GM12875 (cell line): Measurements from ENCODE around the gene XXYLT1.

Source experiments
- H3K4me3 ChIP-seq: one replicate; pipeline ENCODE4 v1.5.1; 2011; ENCODE audit warnings: low read depth, low read length, control low read depth
- TF ChIP-seq, protein P1 (sequence below): IDR thresholded peaks from 2 replicates; pipeline ENCODE4 v1.5.1; 2011; ENCODE audit warnings: low read depth, mild to moderate bottlenecking, control low read depth, inconsistent platforms, low read length, moderate library complexity, borderline replicate concordance; ENCODE audit not compliant: insufficient read depth

The XXYLT1 gene

DNA sequence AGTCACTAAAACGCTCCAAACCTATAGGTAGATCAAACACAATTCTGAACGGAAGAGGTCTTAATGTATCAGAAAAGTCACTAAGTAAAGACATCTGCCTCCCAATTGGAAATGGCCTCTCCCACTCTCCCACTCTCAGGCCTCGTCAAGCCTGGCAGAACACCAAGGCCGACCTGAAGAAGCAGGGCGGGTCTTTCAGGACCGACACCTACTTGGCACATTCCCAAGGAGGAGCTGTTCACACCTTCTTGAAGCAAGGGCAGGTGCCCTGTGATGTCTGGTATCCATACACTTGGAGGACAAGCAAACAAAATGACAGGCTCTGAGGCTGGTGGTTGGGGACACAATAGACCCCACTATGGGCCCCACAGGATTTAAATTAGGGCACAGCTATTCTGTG, 30.0 kb downstream of the XXYLT1 start:
- TF ChIP-seq, protein P1, sequence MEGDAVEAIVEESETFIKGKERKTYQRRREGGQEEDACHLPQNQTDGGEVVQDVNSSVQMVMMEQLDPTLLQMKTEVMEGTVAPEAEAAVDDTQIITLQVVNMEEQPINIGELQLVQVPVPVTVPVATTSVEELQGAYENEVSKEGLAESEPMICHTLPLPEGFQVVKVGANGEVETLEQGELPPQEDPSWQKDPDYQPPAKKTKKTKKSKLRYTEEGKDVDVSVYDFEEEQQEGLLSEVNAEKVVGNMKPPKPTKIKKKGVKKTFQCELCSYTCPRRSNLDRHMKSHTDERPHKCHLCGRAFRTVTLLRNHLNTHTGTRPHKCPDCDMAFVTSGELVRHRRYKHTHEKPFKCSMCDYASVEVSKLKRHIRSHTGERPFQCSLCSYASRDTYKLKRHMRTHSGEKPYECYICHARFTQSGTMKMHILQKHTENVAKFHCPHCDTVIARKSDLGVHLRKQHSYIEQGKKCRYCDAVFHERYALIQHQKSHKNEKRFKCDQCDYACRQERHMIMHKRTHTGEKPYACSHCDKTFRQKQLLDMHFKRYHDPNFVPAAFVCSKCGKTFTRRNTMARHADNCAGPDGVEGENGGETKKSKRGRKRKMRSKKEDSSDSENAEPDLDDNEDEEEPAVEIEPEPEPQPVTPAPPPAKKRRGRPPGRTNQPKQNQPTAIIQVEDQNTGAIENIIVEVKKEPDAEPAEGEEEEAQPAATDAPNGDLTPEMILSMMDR = no peak
- H3K4me3 ChIP-seq = no peak overlapping the region

GRCh38 chr3:195240171-195240701, 30.7 kb downstream of the XXYLT1 start:
- TF ChIP-seq, protein P1 = no peak
- H3K4me3 ChIP-seq = no peak overlapping the region

DNA sequence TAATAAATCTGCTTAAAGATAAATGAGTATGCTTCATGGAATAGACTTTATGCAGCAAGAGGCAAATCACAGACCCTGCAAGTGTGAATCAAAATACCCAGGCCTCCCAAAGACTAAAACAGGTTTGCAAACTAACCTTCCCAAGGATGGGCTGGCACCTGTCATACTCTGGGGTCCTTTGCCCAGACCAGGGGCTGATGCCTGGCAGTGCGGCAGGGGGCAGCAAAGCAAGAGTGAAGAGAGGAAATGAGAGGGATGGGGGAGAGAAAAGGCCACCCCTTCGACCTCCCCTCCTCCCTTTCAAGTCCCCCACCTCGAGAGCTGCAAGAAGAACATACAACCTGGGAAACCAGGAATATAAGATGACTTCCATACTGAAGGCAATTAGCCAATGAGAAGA, 31.8 kb downstream of the XXYLT1 start:
- H3K4me3 ChIP-seq = no peak overlapping the region
- TF ChIP-seq, protein P1 = no peak

- no peak overlapping the region for H3K4me3 ChIP-seq
Measured at GRCh38 chr3:195238586-195239118, 32.3 kb downstream of the XXYLT1 start.

GRCh38 chr3:195238081-195238571, 32.8 kb downstream of the XXYLT1 start:
- no peak overlapping the region for H3K4me3 ChIP-seq
- TF ChIP-seq, protein P1 = no peak

More at GRCh38 chr3:195238586-195239118, 32.3 kb downstream of the XXYLT1 start:
- TF ChIP-seq, protein P1 = no peak

DNA sequence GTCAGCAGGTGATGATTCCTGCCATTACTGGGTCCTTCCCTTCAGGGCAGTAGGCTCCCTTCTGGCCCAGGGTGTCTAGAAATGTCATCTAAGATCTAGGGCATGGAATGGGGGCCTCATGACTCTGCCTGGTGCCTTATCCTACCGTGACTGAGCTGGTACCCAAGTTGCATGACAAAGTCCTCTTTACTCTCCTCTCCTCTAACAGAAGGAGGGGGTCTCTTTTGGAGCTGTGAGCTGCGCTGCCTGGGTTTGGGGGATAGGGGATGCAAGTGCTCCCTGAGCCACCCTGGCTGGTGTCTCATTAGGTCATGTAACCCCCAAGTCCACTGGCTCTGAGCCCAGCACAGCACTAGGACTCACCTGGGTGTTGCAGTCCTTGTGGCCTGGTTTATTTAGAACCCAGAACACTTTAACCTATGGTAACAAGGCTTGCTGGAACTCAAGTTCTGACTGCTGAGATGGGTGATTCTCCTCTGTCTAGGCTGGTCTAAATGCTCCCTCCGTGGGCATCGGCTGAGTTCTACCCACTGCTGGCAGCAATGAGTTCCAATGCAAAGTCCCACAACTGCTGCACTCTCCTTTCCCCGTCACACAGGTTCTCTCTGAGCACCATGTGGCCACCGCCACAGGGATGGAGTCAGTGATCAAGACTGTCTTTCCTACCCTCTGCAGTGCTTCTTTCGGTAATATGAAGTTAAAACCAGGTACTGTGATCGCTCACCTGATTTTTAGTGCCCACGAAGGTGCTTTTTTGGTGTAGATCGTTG, 34.0 kb downstream of the XXYLT1 start:
- TF ChIP-seq, protein P1 = no peak
- no peak overlapping the region for H3K4me3 ChIP-seq
